ENCODE results near the gene EVL. TPM values are rescaled to one million over a fixed set of nuclear protein-coding genes. Genes with fewer than 3 reads are reported as not detected.

EVL gene
- polyA plus RNA-seq, 4 donors, result 21.0 to 102 (median 31.8) TPM

DNA sequence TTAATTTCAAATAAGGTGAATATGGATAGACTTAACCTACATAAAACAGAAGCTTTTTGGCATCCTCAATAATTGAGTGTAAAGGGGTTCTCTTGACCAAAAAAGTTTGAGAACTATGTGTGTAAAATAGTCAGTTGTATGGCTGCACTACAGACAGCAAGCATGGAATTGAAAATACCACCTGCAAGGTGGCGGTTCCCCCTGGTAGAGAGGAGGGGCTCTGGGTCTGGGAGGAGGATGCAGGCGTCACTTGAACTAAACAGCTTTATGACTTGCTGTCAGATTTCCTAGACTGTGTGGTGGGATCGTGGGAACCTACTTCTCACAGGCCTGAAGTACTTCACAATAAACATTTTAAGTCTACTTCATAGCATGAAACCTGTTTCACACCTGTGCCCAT, 6.3 kb downstream of the EVL start:
- no peaks in the 10 kb centered on the region for H3K27me3 ChIP-seq (ENCODE audit: control insufficient read depth in 3 of 3, insufficient read depth in 3 of 3, low read length in 3 of 3)
- 72 to 77% (median 73%) methylated on average over 3 of the region's 3 CpGs for WGBS, 3 donors
- H3K9me3 ChIP-seq (ENCODE audit: control insufficient read depth in 2 of 2, insufficient read depth in 1 of 2, low read depth in 1 of 2, low read length in 1 of 2), result no peaks in the 10 kb centered on the region
- no peak for FAIRE-seq
- peaks cover 0 to 3% (median 0%) of the 10 kb centered on the region in 3 donors for H3K4me1 ChIP-seq (ENCODE audit: control insufficient read depth in 3 of 3, insufficient read depth in 2 of 3, low read depth in 1 of 3, low read length in 2 of 3)
- H3K4me3 ChIP-seq (ENCODE audit: low read depth in 1 of 3, low read length in 3 of 3), result no peak overlapping the region
- no peak overlapping the region for H3K27ac ChIP-seq (ENCODE audit: low read depth in 1 of 3, low read length in 2 of 3)
- DNase-seq, result no peak
- peaks cover 0 to 15% (median 0%) of the 10 kb centered on the region in 3 donors for H3K36me3 ChIP-seq (ENCODE audit: control insufficient read depth in 3 of 3, insufficient read depth in 2 of 3, low read depth in 1 of 3, low read length in 3 of 3)

DNA sequence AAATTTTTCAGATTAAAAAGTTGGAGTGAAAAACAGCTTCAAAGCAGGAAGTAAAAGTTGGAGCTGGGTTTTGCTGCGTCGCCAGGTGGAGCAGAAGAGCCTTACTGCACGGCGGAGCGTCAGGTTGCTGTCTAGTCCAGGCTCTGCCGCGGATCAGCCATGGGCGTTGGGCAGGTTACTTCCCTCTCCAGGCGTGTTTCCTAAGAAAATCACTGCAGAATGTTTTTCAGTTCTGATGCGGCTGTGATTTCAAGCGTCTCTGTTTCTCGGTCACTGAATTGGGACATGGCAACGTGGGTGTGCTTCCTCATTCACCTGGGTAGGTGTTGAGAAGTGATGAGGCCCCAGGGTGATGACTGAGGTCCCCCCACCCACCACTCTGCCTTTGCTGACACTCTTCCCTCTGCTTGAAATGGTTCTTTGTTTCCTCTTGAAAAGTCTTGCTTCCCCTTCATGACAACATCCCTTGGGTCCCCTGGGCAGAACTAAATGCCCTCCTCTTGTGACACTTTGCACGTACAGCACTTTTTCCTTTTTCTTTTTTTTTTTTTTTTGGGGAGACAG, 7.6 kb downstream of the EVL start:
- H3K36me3 ChIP-seq (ENCODE audit: control insufficient read depth in 3 of 3, insufficient read depth in 2 of 3, low read depth in 1 of 3, low read length in 3 of 3), result peaks cover 0 to 15% (median 0%) of the 10 kb centered on the region in 3 donors
- DNase-seq, result peak in 1 of 2 donors; percentile 38
- H3K4me3 ChIP-seq (ENCODE audit: low read depth in 1 of 3, low read length in 3 of 3), result no peak overlapping the region
- H3K4me1 ChIP-seq (ENCODE audit: control insufficient read depth in 3 of 3, insufficient read depth in 2 of 3, low read depth in 1 of 3, low read length in 2 of 3), result peaks cover 0 to 9% (median 0%) of the 10 kb centered on the region in 3 donors
- H3K27me3 ChIP-seq (ENCODE audit: control insufficient read depth in 3 of 3, insufficient read depth in 3 of 3, low read length in 3 of 3), result no peaks in the 10 kb centered on the region
- peak overlapping the region in 1 of 3 donors; percentile 67 for H3K27ac ChIP-seq (ENCODE audit: low read depth in 1 of 3, low read length in 2 of 3)
- H3K9me3 ChIP-seq (ENCODE audit: control insufficient read depth in 2 of 2, insufficient read depth in 1 of 2, low read depth in 1 of 2, low read length in 1 of 2), result no peaks in the 10 kb centered on the region
- no peak for FAIRE-seq
- WGBS, 3 donors, result 58 to 75% (median 65%) methylated on average over 14 of the region's 14 CpGs

DNA sequence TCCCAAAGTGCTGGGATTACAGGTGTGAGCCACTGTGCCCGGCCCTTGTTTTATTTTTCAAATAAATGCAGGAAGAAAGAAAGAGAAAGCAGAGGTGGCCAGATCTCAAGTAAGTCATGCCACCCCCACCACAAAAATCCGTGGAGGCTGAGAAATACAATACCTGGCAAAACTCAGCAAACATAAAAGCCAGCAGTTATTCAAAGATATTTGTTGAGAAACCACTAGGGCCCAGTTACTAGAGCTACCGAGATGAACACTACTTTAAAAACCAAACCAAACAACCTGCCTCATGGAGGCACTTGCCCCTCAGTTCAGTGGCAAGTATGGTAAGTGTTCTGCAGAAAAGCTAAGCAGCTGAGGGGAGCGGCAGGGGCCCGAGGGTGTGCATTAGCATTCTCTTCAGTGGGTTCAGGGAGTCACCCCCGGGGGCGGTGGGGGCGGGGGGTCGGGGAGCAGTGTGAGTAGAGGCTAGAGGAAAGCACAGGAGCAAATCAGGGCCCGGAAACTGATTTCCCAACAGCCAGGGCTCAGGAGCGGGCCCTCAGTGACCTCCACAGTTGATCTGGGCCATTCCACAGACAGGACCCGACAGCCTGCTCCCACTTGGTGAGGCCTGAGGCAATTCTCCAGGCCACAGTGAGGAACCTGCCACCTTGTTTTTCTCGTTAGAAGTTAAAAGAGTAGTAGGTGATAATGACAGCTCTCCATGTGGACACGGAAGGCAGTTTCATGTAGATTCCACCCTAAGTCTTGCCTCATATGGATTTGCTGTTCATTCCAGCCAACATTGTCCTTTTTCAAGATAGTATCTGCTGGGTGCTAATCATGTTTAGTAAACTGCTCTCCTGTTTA, 8.6 kb downstream of the EVL start:
- peaks cover 0 to 9% (median 0%) of the 10 kb centered on the region in 3 donors for H3K4me1 ChIP-seq (ENCODE audit: control insufficient read depth in 3 of 3, insufficient read depth in 2 of 3, low read depth in 1 of 3, low read length in 2 of 3)
- H3K36me3 ChIP-seq (ENCODE audit: control insufficient read depth in 3 of 3, insufficient read depth in 2 of 3, low read depth in 1 of 3, low read length in 3 of 3), result peaks cover 0 to 13% (median 0%) of the 10 kb centered on the region in 3 donors
- no peaks in the 10 kb centered on the region for H3K9me3 ChIP-seq (ENCODE audit: control insufficient read depth in 2 of 2, insufficient read depth in 1 of 2, low read depth in 1 of 2, low read length in 1 of 2)
- H3K4me3 ChIP-seq (ENCODE audit: low read depth in 1 of 3, low read length in 3 of 3), result no peak overlapping the region
- FAIRE-seq, result no peak
- whole genome bisulfite sequencing, 3 donors, result 75 to 82% (median 80%) methylated on average over 14 of the region's 14 CpGs
- peak overlapping the region in 1 of 3 donors; percentile 67 for H3K27ac ChIP-seq (ENCODE audit: low read depth in 1 of 3, low read length in 2 of 3)
- no peak for DNase-seq
- no peaks in the 10 kb centered on the region for H3K27me3 ChIP-seq (ENCODE audit: control insufficient read depth in 3 of 3, insufficient read depth in 3 of 3, low read length in 3 of 3)

DNA sequence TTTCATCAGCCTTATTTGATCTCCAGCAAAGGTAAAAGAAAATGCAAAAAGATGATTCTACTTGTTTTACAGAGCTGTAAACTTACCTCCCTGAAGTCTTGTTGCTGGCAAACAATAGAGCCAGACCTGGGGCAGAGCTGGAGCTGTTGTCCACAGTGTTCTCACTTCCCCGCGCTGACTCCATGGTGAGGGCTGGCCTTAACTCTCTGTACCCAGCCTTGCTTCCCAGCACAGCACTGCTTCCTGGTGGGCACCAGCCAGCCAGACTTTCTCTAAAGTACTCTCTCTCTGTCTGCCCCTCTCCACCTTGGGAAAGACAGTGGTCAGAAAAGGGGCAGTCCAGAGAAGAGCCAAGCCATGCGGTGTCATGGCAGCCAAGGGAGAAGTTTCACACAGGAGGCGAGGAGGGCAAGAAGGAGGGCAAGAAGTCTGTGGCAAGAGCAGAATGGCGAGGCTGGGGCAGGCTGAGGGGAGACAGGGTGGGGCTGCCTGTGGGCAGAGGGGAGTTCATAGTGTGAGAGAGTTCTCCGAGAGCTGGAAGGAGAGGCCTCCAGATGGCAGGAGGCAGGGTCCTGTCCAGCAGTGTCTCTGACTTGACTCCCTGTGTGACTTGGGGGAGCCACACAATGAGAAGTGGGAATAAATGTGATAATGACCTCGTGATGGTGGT, 9.3 kb downstream of the EVL start:
- no peak overlapping the region for H3K4me3 ChIP-seq (ENCODE audit: low read depth in 1 of 3, low read length in 3 of 3)
- no peak for DNase-seq
- peak overlapping the region in 1 of 3 donors; percentile 20 for H3K27ac ChIP-seq (ENCODE audit: low read depth in 1 of 3, low read length in 2 of 3)
- no peak for FAIRE-seq
- H3K4me1 ChIP-seq (ENCODE audit: control insufficient read depth in 3 of 3, insufficient read depth in 2 of 3, low read depth in 1 of 3, low read length in 2 of 3), result peaks cover 0 to 11% (median 0%) of the 10 kb centered on the region in 3 donors
- no peaks in the 10 kb centered on the region for H3K9me3 ChIP-seq (ENCODE audit: control insufficient read depth in 2 of 2, insufficient read depth in 1 of 2, low read depth in 1 of 2, low read length in 1 of 2)
- 74 to 91% (median 85%) methylated on average over 7 of the region's 7 CpGs for WGBS, 3 donors
- H3K27me3 ChIP-seq (ENCODE audit: control insufficient read depth in 3 of 3, insufficient read depth in 3 of 3, low read length in 3 of 3), result no peaks in the 10 kb centered on the region
- peaks cover 0 to 13% (median 0%) of the 10 kb centered on the region in 3 donors for H3K36me3 ChIP-seq (ENCODE audit: control insufficient read depth in 3 of 3, insufficient read depth in 2 of 3, low read depth in 1 of 3, low read length in 3 of 3)

DNA sequence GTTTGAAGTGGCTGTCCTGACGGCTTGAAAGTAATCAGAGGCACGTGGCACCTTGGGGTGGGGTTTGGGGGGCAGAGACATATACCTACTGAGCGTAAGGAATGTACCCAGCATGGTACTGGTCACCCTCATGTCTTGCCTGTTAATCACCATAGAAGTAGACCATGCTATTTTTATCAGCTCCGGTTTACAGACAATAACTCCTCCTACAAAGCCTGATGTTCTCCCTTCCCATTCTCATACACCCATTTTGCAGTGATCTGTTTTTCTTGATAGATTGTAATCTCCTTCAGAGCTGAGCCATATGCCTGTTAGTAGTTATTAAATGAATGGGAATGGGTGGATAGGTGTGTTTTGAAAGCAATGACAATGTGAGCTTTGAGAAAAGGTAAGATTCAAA, 10.5 kb downstream of the EVL start:
- peak overlapping the region in 2 of 3 donors; percentile 18 to 30 for H3K27ac ChIP-seq (ENCODE audit: low read depth in 1 of 3, low read length in 2 of 3)
- WGBS, 3 donors, result 57 to 65% (median 62%) methylated on average over 4 of the region's 4 CpGs

DNA sequence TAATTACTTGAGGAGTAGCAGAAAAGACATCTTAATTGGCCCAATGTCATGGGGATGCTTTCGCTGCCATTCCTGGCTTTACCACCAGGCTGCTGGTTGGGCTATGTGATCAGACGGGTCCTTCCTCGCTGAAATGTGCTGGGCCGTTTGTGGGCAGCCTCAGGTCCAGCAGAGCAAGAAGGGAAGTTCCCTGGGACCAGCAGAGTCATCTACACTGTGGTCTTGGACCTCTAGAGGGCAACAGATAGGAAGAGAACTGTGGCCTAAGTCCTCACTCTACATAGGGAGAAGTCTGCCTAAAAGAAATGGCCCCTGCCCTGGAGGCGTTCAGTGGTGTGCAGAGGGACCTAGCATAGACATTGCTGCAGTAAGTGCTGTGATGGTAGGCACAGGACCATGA, 10.9 kb downstream of the EVL start:
- DNase-seq (no peak), FAIRE-seq (no peak)
- WGBS, 3 donors, result 77 to 85% (median 84%) methylated on average over 5 of the region's 5 CpGs
- peak overlapping the region in 2 of 3 donors; percentile 4 to 56 for H3K27ac ChIP-seq (ENCODE audit: low read depth in 1 of 3, low read length in 2 of 3)
- no peak overlapping the region for H3K4me3 ChIP-seq (ENCODE audit: low read depth in 1 of 3, low read length in 3 of 3)
- no peaks in the 10 kb centered on the region for H3K27me3 ChIP-seq (ENCODE audit: control insufficient read depth in 3 of 3, insufficient read depth in 3 of 3, low read length in 3 of 3)
- H3K4me1 ChIP-seq (ENCODE audit: control insufficient read depth in 3 of 3, insufficient read depth in 2 of 3, low read depth in 1 of 3, low read length in 2 of 3), result peaks cover 0 to 11% (median 0%) of the 10 kb centered on the region in 3 donors
- no peaks in the 10 kb centered on the region for H3K9me3 ChIP-seq (ENCODE audit: control insufficient read depth in 2 of 2, insufficient read depth in 1 of 2, low read depth in 1 of 2, low read length in 1 of 2)
- H3K36me3 ChIP-seq (ENCODE audit: control insufficient read depth in 3 of 3, insufficient read depth in 2 of 3, low read depth in 1 of 3, low read length in 3 of 3), result peaks cover 0 to 10% (median 0%) of the 10 kb centered on the region in 3 donors

More for the DNA sequence above, 10.5 kb downstream of the EVL start:
- no peaks in the 10 kb centered on the region for H3K9me3 ChIP-seq (ENCODE audit: control insufficient read depth in 2 of 2, insufficient read depth in 1 of 2, low read depth in 1 of 2, low read length in 1 of 2)
- FAIRE-seq (no peak), DNase-seq (no peak)
- H3K36me3 ChIP-seq (ENCODE audit: control insufficient read depth in 3 of 3, insufficient read depth in 2 of 3, low read depth in 1 of 3, low read length in 3 of 3), result peaks cover 0 to 10% (median 0%) of the 10 kb centered on the region in 3 donors
- H3K4me3 ChIP-seq (ENCODE audit: low read depth in 1 of 3, low read length in 3 of 3), result no peak overlapping the region
- H3K4me1 ChIP-seq (ENCODE audit: control insufficient read depth in 3 of 3, insufficient read depth in 2 of 3, low read depth in 1 of 3, low read length in 2 of 3), result peaks cover 0 to 11% (median 0%) of the 10 kb centered on the region in 3 donors
- H3K27me3 ChIP-seq (ENCODE audit: control insufficient read depth in 3 of 3, insufficient read depth in 3 of 3, low read length in 3 of 3), result no peaks in the 10 kb centered on the region

DNA sequence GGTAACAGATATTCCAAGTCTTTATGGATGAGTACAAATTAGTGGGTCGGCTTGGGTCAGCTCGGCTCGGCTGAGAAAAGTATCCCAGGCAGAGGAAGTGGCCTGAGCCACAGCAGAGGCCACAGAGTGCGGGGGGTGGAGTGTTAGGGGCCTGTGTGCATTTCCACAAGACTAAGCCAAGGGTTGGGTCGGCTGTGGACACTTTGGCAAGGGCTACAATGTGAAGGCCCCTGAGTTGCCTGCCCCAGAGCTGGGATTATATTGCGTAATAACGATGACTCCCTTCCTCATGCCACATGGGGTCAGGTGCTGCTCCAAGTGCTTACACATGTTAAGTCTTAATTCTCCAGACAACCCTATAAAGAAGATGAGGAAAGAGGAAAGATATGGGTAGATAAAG, 11.4 kb downstream of the EVL start:
- DNase-seq (no peak), FAIRE-seq (no peak)
- H3K27ac ChIP-seq (ENCODE audit: low read depth in 1 of 3, low read length in 2 of 3), result peak overlapping the region in 2 of 3 donors; percentile 24 to 56

DNA sequence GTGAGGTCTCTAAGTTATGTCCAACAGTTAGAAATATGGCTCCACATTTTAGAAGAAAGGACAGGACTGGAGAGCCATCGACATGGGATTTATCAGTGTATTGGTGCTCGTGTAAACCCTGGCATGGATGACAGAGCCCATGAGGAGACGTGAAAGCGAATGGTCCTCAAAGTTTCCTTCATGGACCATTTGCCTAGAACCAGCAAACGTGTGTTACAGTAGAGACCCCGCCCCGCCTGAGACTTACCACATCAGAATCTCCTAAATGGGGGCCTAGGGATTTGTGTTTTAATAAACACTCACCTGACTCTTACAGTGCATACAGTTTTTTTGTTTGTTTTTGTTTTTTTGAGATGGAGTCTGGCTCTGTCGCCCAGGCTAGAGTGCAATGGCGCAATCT, 12.2 kb downstream of the EVL start:
- Histone ChIP-seq H3K4me3 (ENCODE audit: low read depth in 1 of 3, low read length in 3 of 3) (no peak overlapping the region), H3K27me3 (ENCODE audit: control insufficient read depth in 3 of 3, insufficient read depth in 3 of 3, low read length in 3 of 3) (no peaks in the 10 kb centered on the region), H3K9me3 (ENCODE audit: control insufficient read depth in 2 of 2, insufficient read depth in 1 of 2, low read depth in 1 of 2, low read length in 1 of 2) (no peaks in the 10 kb centered on the region), H3K4me1 (ENCODE audit: control insufficient read depth in 3 of 3, insufficient read depth in 2 of 3, low read depth in 1 of 3, low read length in 2 of 3) (peaks cover 0 to 11% (median 0%) of the 10 kb centered on the region in 3 donors), H3K36me3 (ENCODE audit: control insufficient read depth in 3 of 3, insufficient read depth in 2 of 3, low read depth in 1 of 3, low read length in 3 of 3) (peaks cover 0 to 10% (median 0%) of the 10 kb centered on the region in 3 donors), H3K27ac (ENCODE audit: low read depth in 1 of 3, low read length in 2 of 3) (peak overlapping the region in 1 of 3 donors; percentile 56)
- FAIRE-seq (no peak), DNase-seq (no peak)
- WGBS, 3 donors, result 90 to 92% (median 92%) methylated on average over 9 of the region's 9 CpGs

More for the DNA sequence above, 11.4 kb downstream of the EVL start:
- H3K9me3 ChIP-seq (ENCODE audit: control insufficient read depth in 2 of 2, insufficient read depth in 1 of 2, low read depth in 1 of 2, low read length in 1 of 2), result no peaks in the 10 kb centered on the region
- H3K4me1 ChIP-seq (ENCODE audit: control insufficient read depth in 3 of 3, insufficient read depth in 2 of 3, low read depth in 1 of 3, low read length in 2 of 3), result peaks cover 0 to 11% (median 0%) of the 10 kb centered on the region in 3 donors
- H3K36me3 ChIP-seq (ENCODE audit: control insufficient read depth in 3 of 3, insufficient read depth in 2 of 3, low read depth in 1 of 3, low read length in 3 of 3), result peaks cover 0 to 10% (median 0%) of the 10 kb centered on the region in 3 donors
- H3K4me3 ChIP-seq (ENCODE audit: low read depth in 1 of 3, low read length in 3 of 3), result no peak overlapping the region
- H3K27me3 ChIP-seq (ENCODE audit: control insufficient read depth in 3 of 3, insufficient read depth in 3 of 3, low read length in 3 of 3), result no peaks in the 10 kb centered on the region
- WGBS, 3 donors, result 62 to 84% (median 67%) methylated on average over 7 of the region's 7 CpGs
